Measurements from ENCODE around the gene NIPBL.

DNA sequence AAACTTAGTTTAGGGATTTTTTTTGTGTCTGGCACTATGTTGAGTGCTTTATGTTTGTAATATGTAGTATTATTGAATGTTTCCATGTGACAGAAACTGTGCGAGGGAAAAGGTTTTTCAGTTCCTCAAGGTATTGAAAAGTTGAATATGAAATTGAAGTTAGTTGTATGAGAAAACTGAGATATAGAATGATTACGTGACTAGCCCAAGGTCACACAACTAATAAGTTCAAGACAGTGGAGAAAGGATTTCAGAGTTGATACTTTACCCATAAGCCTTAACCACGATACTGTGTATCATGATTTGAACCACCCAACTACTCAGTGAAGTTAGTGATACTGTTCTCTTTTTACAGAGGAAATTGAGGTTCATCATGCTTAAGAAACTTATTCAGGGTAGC, 5.7 kb downstream of the NIPBL start:
- TF ChIP-seq, protein P1, sequence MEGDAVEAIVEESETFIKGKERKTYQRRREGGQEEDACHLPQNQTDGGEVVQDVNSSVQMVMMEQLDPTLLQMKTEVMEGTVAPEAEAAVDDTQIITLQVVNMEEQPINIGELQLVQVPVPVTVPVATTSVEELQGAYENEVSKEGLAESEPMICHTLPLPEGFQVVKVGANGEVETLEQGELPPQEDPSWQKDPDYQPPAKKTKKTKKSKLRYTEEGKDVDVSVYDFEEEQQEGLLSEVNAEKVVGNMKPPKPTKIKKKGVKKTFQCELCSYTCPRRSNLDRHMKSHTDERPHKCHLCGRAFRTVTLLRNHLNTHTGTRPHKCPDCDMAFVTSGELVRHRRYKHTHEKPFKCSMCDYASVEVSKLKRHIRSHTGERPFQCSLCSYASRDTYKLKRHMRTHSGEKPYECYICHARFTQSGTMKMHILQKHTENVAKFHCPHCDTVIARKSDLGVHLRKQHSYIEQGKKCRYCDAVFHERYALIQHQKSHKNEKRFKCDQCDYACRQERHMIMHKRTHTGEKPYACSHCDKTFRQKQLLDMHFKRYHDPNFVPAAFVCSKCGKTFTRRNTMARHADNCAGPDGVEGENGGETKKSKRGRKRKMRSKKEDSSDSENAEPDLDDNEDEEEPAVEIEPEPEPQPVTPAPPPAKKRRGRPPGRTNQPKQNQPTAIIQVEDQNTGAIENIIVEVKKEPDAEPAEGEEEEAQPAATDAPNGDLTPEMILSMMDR (IDR thresholded peaks at IDR 0.05; ENCODE audit: poor library complexity) = no peak
- TF ChIP-seq EZH2 (IDR thresholded peaks at IDR 0.05; ENCODE audit: borderline replicate concordance) = no peak

Measured in hepatocyte (in vitro differentiated cells).